ENCODE measurements around the gene DPY30. TPM values are rescaled to one million over a fixed set of nuclear protein-coding genes. Genes with fewer than 3 reads are reported as not detected.
A peak's percentile ranks its signal among the peaks of the same experiment; 100 is the strongest.
"Not testable (repeated sequence)": the region's sequence is repeated elsewhere in the genome, so short reads cannot be mapped to it uniquely, and the experiment has no call there.

The DPY30 gene
- total RNA-seq, 1 donor from 2014 or later = 63.7 TPM

DNA sequence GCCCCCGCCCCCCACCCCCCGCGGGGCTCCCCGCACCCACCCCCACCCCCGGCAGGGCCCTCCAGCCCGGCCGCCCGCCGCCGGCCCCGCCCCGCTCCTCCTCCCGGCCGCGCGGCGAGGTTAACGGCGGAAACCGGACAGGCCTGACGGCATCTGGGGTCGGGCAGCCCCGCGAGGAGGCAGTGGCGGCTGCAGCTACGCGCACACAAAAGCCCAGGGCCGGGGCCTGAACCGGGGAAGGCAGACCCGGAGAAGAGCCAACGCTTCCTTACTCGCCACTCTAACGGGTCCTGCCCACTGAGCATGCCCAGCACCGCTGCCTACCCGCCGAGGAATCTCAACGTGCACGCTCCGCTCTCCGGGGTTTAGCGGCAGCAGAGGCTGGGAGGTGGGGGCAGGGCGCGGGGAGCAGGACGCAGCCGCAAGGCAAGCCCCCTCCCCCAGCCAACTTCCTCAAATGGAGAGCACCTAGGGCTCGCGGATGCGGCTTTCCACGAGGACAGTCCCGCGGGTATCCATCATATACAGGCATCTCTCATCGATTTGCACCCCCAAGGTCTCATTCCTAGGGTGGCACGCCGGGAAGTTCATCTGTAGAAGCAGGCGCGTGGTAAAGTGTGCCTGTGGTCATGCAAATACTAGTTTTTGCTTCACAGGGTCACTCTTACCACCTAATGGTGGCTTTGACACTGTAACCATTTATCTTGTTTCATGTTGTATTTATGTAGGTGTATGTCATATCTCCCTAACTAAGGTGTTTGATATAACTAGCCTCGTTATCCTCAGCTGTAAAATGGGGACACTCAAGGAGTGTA lies 28.7 kb downstream of the DPY30 start, which contains the start of gene MEMO1:
MEMO1 (minus strand) TSS at position 339 of the 815 bp plus-strand sequence. CDS start 761 bp downstream, outside the sequence.
- H3K4me1 Mint-ChIP-seq = peaks cover 29% of the 10 kb centered on the region
- H3K27ac Mint-ChIP-seq = peak within 1 kb of the TSS; percentile 95
- peaks cover 8% of the 10 kb centered on the region for H3K36me3 Mint-ChIP-seq
- TF ChIP-seq, protein P1, sequence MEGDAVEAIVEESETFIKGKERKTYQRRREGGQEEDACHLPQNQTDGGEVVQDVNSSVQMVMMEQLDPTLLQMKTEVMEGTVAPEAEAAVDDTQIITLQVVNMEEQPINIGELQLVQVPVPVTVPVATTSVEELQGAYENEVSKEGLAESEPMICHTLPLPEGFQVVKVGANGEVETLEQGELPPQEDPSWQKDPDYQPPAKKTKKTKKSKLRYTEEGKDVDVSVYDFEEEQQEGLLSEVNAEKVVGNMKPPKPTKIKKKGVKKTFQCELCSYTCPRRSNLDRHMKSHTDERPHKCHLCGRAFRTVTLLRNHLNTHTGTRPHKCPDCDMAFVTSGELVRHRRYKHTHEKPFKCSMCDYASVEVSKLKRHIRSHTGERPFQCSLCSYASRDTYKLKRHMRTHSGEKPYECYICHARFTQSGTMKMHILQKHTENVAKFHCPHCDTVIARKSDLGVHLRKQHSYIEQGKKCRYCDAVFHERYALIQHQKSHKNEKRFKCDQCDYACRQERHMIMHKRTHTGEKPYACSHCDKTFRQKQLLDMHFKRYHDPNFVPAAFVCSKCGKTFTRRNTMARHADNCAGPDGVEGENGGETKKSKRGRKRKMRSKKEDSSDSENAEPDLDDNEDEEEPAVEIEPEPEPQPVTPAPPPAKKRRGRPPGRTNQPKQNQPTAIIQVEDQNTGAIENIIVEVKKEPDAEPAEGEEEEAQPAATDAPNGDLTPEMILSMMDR (IDR thresholded peaks at IDR 0.05; ENCODE audit: unreplicated experiment) = no peak
- no peaks in the 10 kb centered on the region for H3K9me3 Mint-ChIP-seq
- no peaks in the 10 kb centered on the region for H3K27me3 Mint-ChIP-seq (ENCODE audit: low read depth)
- DNase-seq (ENCODE audit: low spot score in 2 of 2, unreplicated experiment in 2 of 2) = peak; percentile 87 to 92
- peak within 1 kb of the TSS; percentile 80 for H3K4me3 Mint-ChIP-seq

DNA sequence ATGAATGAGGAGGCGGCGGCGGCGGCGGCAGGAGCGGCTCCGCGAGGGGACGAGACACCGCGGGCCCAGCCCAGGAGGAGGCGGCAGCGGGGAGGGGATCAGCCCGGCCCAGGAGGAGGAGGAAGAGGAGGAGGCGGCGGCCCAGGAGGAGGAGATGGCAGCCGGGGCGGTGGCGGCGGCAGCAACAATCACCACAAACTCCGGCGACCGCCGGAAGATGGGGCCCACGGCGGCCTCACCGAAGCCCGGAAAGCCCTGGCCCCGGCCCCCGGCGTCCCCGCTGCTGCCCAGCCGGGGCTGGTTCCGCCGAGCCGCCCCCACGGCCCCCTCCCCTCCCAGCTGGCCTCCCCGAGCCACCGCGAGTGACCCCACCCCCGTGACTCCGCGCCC lies 29.3 kb downstream of the DPY30 start:
- DNase-seq (ENCODE audit: low spot score in 2 of 2, unreplicated experiment in 2 of 2) = peak; percentile 23 to 69
- H3K4me1 Mint-ChIP-seq = peaks cover 30% of the 10 kb centered on the region
- H3K36me3 Mint-ChIP-seq; H3K9me3 Mint-ChIP-seq; H3K27ac Mint-ChIP-seq; H3K27me3 Mint-ChIP-seq (ENCODE audit: low read depth): not testable (repeated sequence)
- peak overlapping the region; percentile 54 for H3K4me3 Mint-ChIP-seq

DNA sequence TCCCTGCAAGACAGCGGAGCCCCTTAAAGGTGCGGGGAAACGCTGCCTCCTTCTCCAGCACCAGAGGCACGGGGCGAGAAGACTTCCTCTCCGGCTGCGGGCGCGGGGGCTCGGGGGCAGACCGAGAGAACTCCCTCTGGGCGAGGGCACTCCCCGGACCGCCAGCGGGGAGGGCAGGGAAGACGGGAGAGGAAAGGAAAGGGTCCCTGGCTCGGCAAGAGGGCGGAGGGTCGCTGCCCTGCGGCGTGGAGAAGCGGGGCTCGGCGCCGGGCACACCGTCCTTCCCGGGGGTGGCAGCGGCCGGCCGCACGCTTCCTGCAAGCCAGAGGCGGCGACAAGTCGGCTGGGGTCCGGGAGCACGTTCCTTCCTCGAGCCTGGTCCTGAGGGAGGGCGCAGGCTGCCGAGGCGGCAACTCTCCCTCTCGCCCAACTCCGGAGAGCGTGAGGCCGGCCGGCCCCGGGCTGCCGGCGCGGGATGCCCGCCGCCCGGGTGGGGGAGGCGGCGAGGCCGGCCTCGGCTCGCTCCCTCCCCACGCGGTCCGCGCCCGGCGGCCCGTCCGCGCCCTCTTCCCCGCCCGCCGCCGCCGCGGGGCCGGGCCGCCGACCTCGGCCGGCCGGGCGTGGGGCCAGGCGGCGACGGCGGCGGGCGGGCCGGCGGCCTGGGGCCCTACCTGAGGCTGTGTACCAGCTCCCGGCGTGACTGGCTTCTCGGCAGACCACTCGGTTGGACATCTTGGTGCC lies 29.9 kb downstream of the DPY30 start:
- Mint-ChIP-seq H3K9me3 (no peaks in the 10 kb centered on the region), H3K27ac (peak overlapping the region; percentile 90), H3K36me3 (peaks cover 5% of the 10 kb centered on the region), H3K27me3 (ENCODE audit: low read depth) (no peaks in the 10 kb centered on the region), H3K4me3 (peak overlapping the region; percentile 93), H3K4me1 (peaks cover 33% of the 10 kb centered on the region)
- TF ChIP-seq, protein P1 (IDR thresholded peaks at IDR 0.05; ENCODE audit: unreplicated experiment) = no peak
- DNase-seq (ENCODE audit: low spot score in 2 of 2, unreplicated experiment in 2 of 2) = peak; percentile 28 to 55

DNA sequence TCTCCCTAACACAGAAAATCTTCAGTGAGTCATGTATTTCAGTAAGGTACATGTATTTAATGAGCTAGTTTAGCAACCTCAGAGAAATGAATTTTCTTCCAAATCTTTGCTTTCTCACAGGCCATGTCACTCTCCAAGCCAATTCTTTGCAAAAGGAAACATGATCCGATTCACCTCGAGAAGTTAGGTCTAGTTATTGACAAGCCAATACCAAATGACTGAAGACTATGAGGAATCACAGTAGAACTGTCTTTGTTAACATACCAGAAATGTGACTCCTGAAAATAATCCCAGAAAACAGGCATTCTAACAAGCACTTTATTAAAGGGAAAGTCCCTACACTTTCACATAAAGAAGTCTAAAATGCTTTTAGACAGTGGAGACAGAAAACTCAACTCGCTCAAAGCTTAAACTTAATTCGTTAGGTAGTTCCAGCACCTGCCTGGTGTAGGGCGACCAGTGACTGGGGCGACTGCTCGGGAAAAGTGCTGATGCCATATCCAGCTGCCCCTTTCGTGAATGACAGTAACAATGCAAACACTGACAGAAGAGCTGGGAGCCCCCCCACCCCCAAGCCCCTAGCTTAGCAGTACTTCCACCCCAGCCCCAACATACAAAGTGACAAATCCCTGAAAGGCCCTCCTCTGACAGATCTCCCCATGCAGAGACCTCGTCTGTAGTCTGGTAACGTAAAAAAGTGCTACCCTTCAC lies 30.6 kb downstream of the DPY30 start:
- H3K4me1 Mint-ChIP-seq = peaks cover 33% of the 10 kb centered on the region
- TF ChIP-seq, protein P1 (IDR thresholded peaks at IDR 0.05; ENCODE audit: unreplicated experiment) = no peak
- H3K9me3 Mint-ChIP-seq = no peaks in the 10 kb centered on the region
- peak overlapping the region; percentile 90 for H3K27ac Mint-ChIP-seq
- H3K36me3 Mint-ChIP-seq = peaks cover 2% of the 10 kb centered on the region
- H3K27me3 Mint-ChIP-seq (ENCODE audit: low read depth) = no peaks in the 10 kb centered on the region
- DNase-seq (ENCODE audit: low spot score in 2 of 2, unreplicated experiment in 2 of 2) = no peak
- peak overlapping the region; percentile 93 for H3K4me3 Mint-ChIP-seq

DNA sequence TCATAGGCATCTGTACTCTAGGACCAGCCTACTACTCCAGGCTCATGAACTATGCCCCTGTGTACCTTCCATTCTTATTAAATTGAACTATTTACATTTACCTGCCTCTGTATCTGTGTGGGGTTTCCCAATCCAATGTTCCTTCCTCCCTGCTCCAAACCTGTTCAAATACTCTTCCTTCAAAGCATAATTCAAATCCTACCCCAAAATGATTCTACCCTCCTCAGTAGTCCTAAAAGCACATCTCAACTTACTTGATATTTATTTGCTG lies 32.5 kb downstream of the DPY30 start:
- Mint-ChIP-seq H3K4me1 (peaks cover 36% of the 10 kb centered on the region), H3K27ac (peak overlapping the region; percentile 2), H3K9me3 (no peaks in the 10 kb centered on the region), H3K4me3 (no peak overlapping the region), H3K36me3 (no peaks in the 10 kb centered on the region), H3K27me3 (ENCODE audit: low read depth) (no peaks in the 10 kb centered on the region)
- TF ChIP-seq, protein P1 (IDR thresholded peaks at IDR 0.05; ENCODE audit: unreplicated experiment) = no peak
- no peak for DNase-seq (ENCODE audit: low spot score in 2 of 2, unreplicated experiment in 2 of 2)
